SK-N-MC (cell line): Measurements from ENCODE around the gene ARPP21.

Experiments used
- EZH2 ChIP-seq: fragments of 200-600 bp; sonication (generic); IDR thresholded peaks from one replicate; pipeline ENCODE4 v1.6.1; 2017; ENCODE audit warnings: antibody characterized with exemption
- FOXP2 ChIP-seq: optimal IDR thresholded peaks from 2 replicates; pipeline ENCODE3; 2011; ENCODE audit warnings: mild to moderate bottlenecking, moderate library complexity; ENCODE audit not compliant: insufficient read depth; ENCODE audit errors: extremely low read length, control extremely low read depth
- POLR2AphosphoS5 ChIP-seq: IDR thresholded peaks from 2 replicates; pipeline ENCODE4 v1.6.1; 2012; ENCODE audit warnings: mild to moderate bottlenecking, low read depth, low read length, borderline replicate concordance

DNA sequence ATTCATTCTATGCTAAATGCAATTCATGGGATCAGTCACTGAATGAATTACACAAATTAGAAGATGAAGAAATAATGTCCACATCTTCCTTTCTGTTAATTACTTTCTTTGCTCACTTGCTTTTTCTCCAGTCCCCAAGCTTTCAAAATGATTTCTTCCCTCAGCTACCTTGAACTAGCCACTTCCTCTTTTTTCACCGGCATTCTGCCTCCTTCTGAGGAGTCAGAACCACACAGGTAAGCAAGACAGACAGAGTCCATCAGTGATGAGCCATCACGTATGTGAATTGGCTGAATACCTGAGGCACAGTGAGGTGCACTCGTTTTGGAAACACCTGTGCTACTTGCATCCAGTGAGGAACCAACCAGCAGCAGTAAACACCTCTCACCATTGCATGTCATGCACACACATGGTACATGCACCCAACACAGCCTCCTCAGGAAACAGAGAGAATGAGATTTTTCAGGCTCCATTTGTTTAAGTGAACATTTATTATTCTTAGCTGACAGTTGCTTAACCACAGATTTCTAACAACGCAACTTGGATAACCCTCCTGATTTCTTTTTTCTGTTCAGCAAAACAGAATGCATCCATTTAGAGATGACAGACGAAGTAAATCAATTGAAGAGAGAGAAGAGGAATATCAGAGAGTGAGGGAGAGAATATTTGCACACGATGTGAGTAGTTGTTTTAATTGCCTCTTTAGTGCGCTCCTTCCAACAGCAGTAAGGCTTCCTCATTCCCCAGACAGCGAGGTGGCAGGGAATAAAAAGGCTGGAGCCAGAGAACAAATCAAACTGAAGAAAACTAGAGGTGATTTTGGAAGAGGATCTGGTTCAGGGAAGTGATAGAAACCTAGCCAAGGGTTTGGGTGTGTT, 69.3 kb downstream of the ARPP21 start:
- no peak for TF ChIP-seq EZH2
- TF ChIP-seq POLR2AphosphoS5, result no peak
- TF ChIP-seq FOXP2, result no peak
